H9 (cell line): ENCODE data around the gene SLX4. TPM values are rescaled to one million over a fixed set of nuclear protein-coding genes. Genes with fewer than 3 reads are reported as not detected.
A peak's percentile ranks its signal among the peaks of the same experiment; 100 is the strongest.

Experiments
- DNase-seq: peaks from one replicate; pipeline ENCODE4 v3.0.0-alpha.2; 2017
- H2AFZ ChIP-seq: one replicate; pipeline ENCODE4 v1.6.1; 2013; ENCODE audit warnings: mild to moderate bottlenecking, low read length, control low read depth, moderate library complexity
- H2AK5ac ChIP-seq: 2 replicates; pipeline ENCODE4 v1.6.1; 2013; ENCODE audit warnings: low read length, control low read depth, mixed read lengths; ENCODE audit not compliant: insufficient read length
- H2BK120ac ChIP-seq: one replicate; pipeline ENCODE4 v1.6.1; 2013; ENCODE audit warnings: low read depth, mild to moderate bottlenecking, low read length, control low read depth, inconsistent platforms; ENCODE audit not compliant: poor library complexity, severe bottlenecking
- H2BK12ac ChIP-seq: 2 replicates; pipeline ENCODE4 v1.6.1; 2013; ENCODE audit warnings: low read length, control low read depth, mixed read lengths, low read depth; ENCODE audit not compliant: insufficient read length
- H2BK15ac ChIP-seq: 2 replicates; pipeline ENCODE4 v1.6.1; 2013; ENCODE audit warnings: low read depth, low read length, control low read depth
- H2BK20ac ChIP-seq: one replicate; pipeline ENCODE4 v1.6.1; 2013; ENCODE audit warnings: low read depth, mild to moderate bottlenecking, low read length, control low read depth, inconsistent platforms; ENCODE audit not compliant: poor library complexity, severe bottlenecking
- H2BK5ac ChIP-seq: 2 replicates; pipeline ENCODE4 v1.6.1; 2013; ENCODE audit warnings: low read length, control low read depth, mixed read lengths; ENCODE audit not compliant: insufficient read length
- H3K14ac ChIP-seq: 2 replicates; pipeline ENCODE4 v1.6.1; 2013; ENCODE audit warnings: low read length, control low read depth; ENCODE audit not compliant: insufficient read depth
- H3K18ac ChIP-seq: 2 replicates; pipeline ENCODE4 v1.6.1; 2013; ENCODE audit warnings: low read depth, mild to moderate bottlenecking, mixed read lengths, low read length, control low read depth; ENCODE audit not compliant: insufficient read length
- H3K23ac ChIP-seq: 2 replicates; pipeline ENCODE4 v1.6.1; 2013; ENCODE audit warnings: low read length, control low read depth, mixed read lengths, low read depth; ENCODE audit not compliant: insufficient read length
- H3K23me2 ChIP-seq: 2 replicates; pipeline ENCODE4 v1.6.1; 2013; ENCODE audit warnings: low read depth, mild to moderate bottlenecking, mixed read lengths, low read length, control low read depth; ENCODE audit not compliant: insufficient read length, poor library complexity, severe bottlenecking
- H3K27ac ChIP-seq: 2 replicates; pipeline ENCODE4 v1.5.1; 2013; ENCODE audit warnings: low read length, control low read depth, mixed read lengths, low read depth; ENCODE audit not compliant: insufficient read length
- H3K27me3 ChIP-seq: 2 replicates; pipeline ENCODE4 v1.6.1; 2013; ENCODE audit warnings: low read length, control low read depth, inconsistent platforms; ENCODE audit not compliant: insufficient read depth
- H3K4ac ChIP-seq: 2 replicates; pipeline ENCODE4 v1.6.1; 2013; ENCODE audit warnings: low read depth, mild to moderate bottlenecking, control low read depth, inconsistent platforms, low read length, moderate library complexity
- H3K4me1 ChIP-seq: 2 replicates; pipeline ENCODE4 v1.6.1; 2013; ENCODE audit warnings: low read length, control low read depth, inconsistent platforms; ENCODE audit not compliant: insufficient read depth
- H3K4me2 ChIP-seq: 2 replicates; pipeline ENCODE4 v1.6.1; 2013; ENCODE audit warnings: low read length, control low read depth, mixed read lengths; ENCODE audit not compliant: insufficient read length, insufficient read depth
- H3K56ac ChIP-seq: 2 replicates; pipeline ENCODE4 v1.6.1; 2013; ENCODE audit warnings: low read depth, mild to moderate bottlenecking, mixed read lengths, low read length, control low read depth; ENCODE audit not compliant: insufficient read length
- H3K79me1 ChIP-seq: 2 replicates; pipeline ENCODE4 v1.6.1; 2013; ENCODE audit warnings: low read depth, mild to moderate bottlenecking, moderate library complexity, low read length, control low read depth, inconsistent platforms; ENCODE audit not compliant: insufficient read depth, poor library complexity, severe bottlenecking
- H3K79me2 ChIP-seq: 2 replicates; pipeline ENCODE4 v1.6.1; 2013; ENCODE audit warnings: low read length, control low read depth, inconsistent platforms; ENCODE audit not compliant: insufficient read depth
- H3K9ac ChIP-seq: 2 replicates; pipeline ENCODE4 v1.6.1; 2013; ENCODE audit warnings: low read length, control low read depth, mixed read lengths; ENCODE audit not compliant: insufficient read length; ENCODE audit errors: extremely low read depth
- H3K9me3 ChIP-seq: one replicate; pipeline ENCODE4 v1.6.1; 2013; ENCODE audit warnings: low read depth, low read length, inconsistent platforms; ENCODE audit not compliant: control insufficient read depth
- H3T11ph ChIP-seq: one replicate; pipeline ENCODE4 v1.6.1; 2013; ENCODE audit warnings: mild to moderate bottlenecking, low read length, control low read depth, inconsistent platforms
- H4K20me1 ChIP-seq: one replicate; pipeline ENCODE4 v1.6.1; 2013; ENCODE audit not compliant: control insufficient read depth, insufficient read length, insufficient read depth
- H4K5ac ChIP-seq: 2 replicates; pipeline ENCODE4 v1.6.1; 2013; ENCODE audit warnings: low read depth, mild to moderate bottlenecking, mixed read lengths, low read length, control low read depth; ENCODE audit not compliant: insufficient read length
- H4K8ac ChIP-seq: replicated peaks from 2 replicates; pipeline ENCODE4 v1.6.1; 2013; ENCODE audit warnings: low read length, control low read depth, mixed read lengths, low read depth; ENCODE audit not compliant: insufficient read length
- H4K91ac ChIP-seq: 2 replicates; pipeline ENCODE4 v1.6.1; 2013; ENCODE audit warnings: low read depth, mild to moderate bottlenecking, moderate library complexity, mixed read lengths, low read length, control low read depth; ENCODE audit not compliant: insufficient read length
- H3K27ac Mint-ChIP-seq, 3 experiments: 2 replicates in 2 of 3; 3 replicates in 1 of 3; pipeline ENCODE4 v1.8.0; 2020 to 2021; ENCODE audit warnings: mixed read lengths in 3 of 3, mild to moderate bottlenecking in 1 of 3, moderate library complexity in 1 of 3
- H3K27me3 Mint-ChIP-seq: 2 replicates; pipeline ENCODE4 v1.8.0; 2021; ENCODE audit warnings: low read depth, mild to moderate bottlenecking, moderate library complexity, mixed read lengths
- H3K36me3 Mint-ChIP-seq, 3 experiments: 2 replicates in 2 of 3; 3 replicates in 1 of 3; pipeline ENCODE4 v1.8.0; 2020 to 2021; ENCODE audit warnings: low read depth in 3 of 3, mixed read lengths in 3 of 3; ENCODE audit not compliant: insufficient read depth in 1 of 3
- H3K4me1 Mint-ChIP-seq, 2 experiments: 2 replicates each; pipeline ENCODE4 v1.8.0; 2020; ENCODE audit warnings: mixed read lengths in 2 of 2
- H3K4me3 Mint-ChIP-seq, 2 experiments: 2 replicates in 1 of 2; 3 replicates in 1 of 2; pipeline ENCODE4 v1.8.0; 2020 to 2021; ENCODE audit warnings: mild to moderate bottlenecking in 2 of 2, mixed read lengths in 2 of 2, moderate library complexity in 1 of 2
- H3K9me3 Mint-ChIP-seq, 2 experiments: 2 replicates in 1 of 2; 3 replicates in 1 of 2; pipeline ENCODE4 v1.8.0; 2020; ENCODE audit warnings: mild to moderate bottlenecking in 2 of 2, mixed read lengths in 2 of 2, moderate library complexity in 1 of 2
- CTCF ChIP-seq: fragments of 200-600 bp; sonication (generic); conservative IDR thresholded peaks from 3 replicates; pipeline ENCODE4 v1.8.0; 2021; ENCODE audit warnings: antibody characterized with exemption, mild to moderate bottlenecking
- WGBS: extraction: QIAGEN DNeasy Blood & Tissue Kit; methylation state at CpG from one replicate; pipeline ENCODE4 v1.1.7; 2013; ENCODE audit warnings: missing lambda C conversion rate, low lambda C conversion rate, mixed read lengths; ENCODE audit not compliant: insufficient read length; ENCODE audit errors: extremely low coverage; 5-methylcytosine and 5-hydroxymethylcytosine counted together
- total RNA-seq: library from RNA; stranded (reverse); gene quantifications from 2 replicates; pipeline ENCODE4 v1.2.1, GENCODE V29; 2021

The SLX4 gene
- total RNA-seq, 1 experiment from 2014 or later = 9.9 TPM

- H4K5ac ChIP-seq = no peak overlapping the region
- no peak overlapping the region for H3T11ph ChIP-seq
- H3K4ac ChIP-seq = no peak overlapping the region
- no peak for DNase-seq
- no peak overlapping the region for H2BK5ac ChIP-seq
- no peaks in the 10 kb centered on the region for H4K20me1 ChIP-seq
- TF ChIP-seq CTCF = no peak
- no peak overlapping the region for H2AFZ ChIP-seq
- no peak overlapping the region for H3K4me3 Mint-ChIP-seq
- no peak overlapping the region for H3K4me2 ChIP-seq
- H3K56ac ChIP-seq = no peak overlapping the region
- peaks cover 23 to 24% of the 10 kb centered on the region in 2 experiments for H3K9me3 Mint-ChIP-seq
- H4K91ac ChIP-seq = no peak overlapping the region
- no peaks in the 10 kb centered on the region for H3K4me1 ChIP-seq
- no peaks in the 10 kb centered on the region for H3K4me1 Mint-ChIP-seq
- H3K23me2 ChIP-seq = no peaks in the 10 kb centered on the region
- no peak overlapping the region for H2BK15ac ChIP-seq
- H2BK120ac ChIP-seq = no peak overlapping the region
- H3K36me3 Mint-ChIP-seq = peaks cover 52 to 58% (median 53%) of the 10 kb centered on the region in 3 experiments
- no peak overlapping the region for H3K18ac ChIP-seq
- H3K27me3 Mint-ChIP-seq = no peaks in the 10 kb centered on the region
- no peak overlapping the region for H4K8ac ChIP-seq
- no peak overlapping the region for H3K14ac ChIP-seq
- H2BK12ac ChIP-seq = no peak overlapping the region
- H2BK20ac ChIP-seq = no peak overlapping the region
- H3K79me2 ChIP-seq = no peaks in the 10 kb centered on the region
- no peak overlapping the region for H3K23ac ChIP-seq
- H2AK5ac ChIP-seq = no peak overlapping the region
- no peaks in the 10 kb centered on the region for H3K27me3 ChIP-seq
- no CpG with 5 or more reads among the region's 17 CpGs for WGBS
- H3K79me1 ChIP-seq = no peaks in the 10 kb centered on the region
- H3K27ac ChIP-seq = no peak overlapping the region
- H3K27ac Mint-ChIP-seq = peak overlapping the region in 1 of 3 experiments; percentile 59; a peak in 1 of 7 replicates
- no peak overlapping the region for H3K9ac ChIP-seq
- peaks cover 18% of the 10 kb centered on the region for H3K9me3 ChIP-seq
These were observed 13.7 kb downstream of the SLX4 start for GRCh38 chr16:3597676-3598075.
